Bone marrow (tissue), 2 donors: Measurements from ENCODE around the gene EDC3.

Source experiments
- DNase-seq, 2 donors: peaks; one replicate each; lab custom pipeline; 2025; lab: John Stamatoyannopoulos, UW

Gene EDC3

GRCh38 chr15:74584204-74584603 is 111.6 kb downstream of the EDC3 start:
- DNase-seq = no peak
